Natural killer cell (primary cell): ENCODE data around the gene MCIDAS. TPM values are rescaled to one million over a fixed set of nuclear protein-coding genes. Genes with fewer than 3 reads are reported as not detected.

Experiments
- ATAC-seq, 3 donors: fragments of 150-1000 bp in 2 of 3; fragments of 200-7000 bp in 1 of 3; cut with Tn5 transposase; 1 replicate in 1 of 3; 2 replicates in 2 of 3; pipeline ENCODE4 v1.10.0; 2021; ENCODE audit warnings: mild to moderate bottlenecking in 2 of 3, moderate library complexity in 2 of 3
- DNase-seq, 2 donors: peaks; one replicate each; pipeline versions ENCODE4 v3.0.0 to v3.0.0-alpha.2; 2013 to 2021; ENCODE audit warnings: mixed read lengths in 1 of 2
- H3K27ac ChIP-seq: one replicate; pipeline ENCODE4 v1.5.1; 2013; ENCODE audit warnings: mild to moderate bottlenecking, low read length
- H3K27me3 ChIP-seq: one replicate; pipeline ENCODE4 v1.6.1; 2013; ENCODE audit warnings: low read length; ENCODE audit not compliant: control insufficient read depth, insufficient read depth
- H3K36me3 ChIP-seq: one replicate; pipeline ENCODE4 v1.6.1; 2013; ENCODE audit warnings: low read length; ENCODE audit not compliant: control insufficient read depth, insufficient read depth
- H3K4me1 ChIP-seq: one replicate; pipeline ENCODE4 v1.6.1; 2013; ENCODE audit warnings: low read length; ENCODE audit not compliant: control insufficient read depth, insufficient read depth
- H3K4me3 ChIP-seq: one replicate; pipeline ENCODE4 v1.5.1; 2013; ENCODE audit warnings: low read length
- H3K9me3 ChIP-seq: one replicate; pipeline ENCODE4 v1.6.1; 2013; ENCODE audit warnings: low read length; ENCODE audit not compliant: control insufficient read depth, insufficient read depth
- H3K27ac Mint-ChIP-seq, 2 donors: one replicate each; pipeline ENCODE4 v1.8.0; 2022; ENCODE audit warnings: mild to moderate bottlenecking in 2 of 2, mixed read lengths in 2 of 2, moderate library complexity in 1 of 2
- H3K27me3 Mint-ChIP-seq, 2 donors: one replicate each; pipeline ENCODE4 v1.8.0; 2022; ENCODE audit warnings: low read depth in 2 of 2, mixed read lengths in 2 of 2
- H3K36me3 Mint-ChIP-seq: one replicate; pipeline ENCODE4 v1.8.0; 2022; ENCODE audit warnings: mixed read lengths
- H3K4me1 Mint-ChIP-seq, 2 donors: one replicate each; pipeline ENCODE4 v1.8.0; 2022; ENCODE audit warnings: mixed read lengths in 2 of 2
- H3K4me3 Mint-ChIP-seq: one replicate; pipeline ENCODE4 v1.8.0; 2022; ENCODE audit warnings: mild to moderate bottlenecking, moderate library complexity, mixed read lengths
- H3K9me3 Mint-ChIP-seq, 2 donors: one replicate each; pipeline ENCODE4 v1.8.0; 2022; ENCODE audit warnings: mixed read lengths in 2 of 2
- CTCF ChIP-seq: fragments of 200-600 bp; IDR thresholded peaks from one replicate; pipeline ENCODE4 v1.8.0; 2022; ENCODE audit warnings: antibody characterized with exemption
- WGBS: methylation state at CpG from one replicate; pipeline ENCODE4 v1.1.7; 2013; ENCODE audit warnings: missing lambda C conversion rate; ENCODE audit not compliant: insufficient coverage; 5-methylcytosine and 5-hydroxymethylcytosine counted together
- intact Hi-C: fragments of 100-400 bp; cut with micrococcal nuclease; formaldehyde crosslinking; loops from one replicate; pipeline ENCODE4 v1.14.2; 2022
- total RNA-seq, 4 donors: library from RNA; stranded (reverse); fragments of 120-200 nt in 1 of 4; gene quantifications; one replicate each; pipeline versions ENCODE4 v1.2.3 to v1.2.4, GENCODE V29; 2013 to 2022

MCIDAS gene
- total RNA-seq, 3 donors from 2014 or later (not counting 1 experiment from before 2014, with no cell fraction given): not detected

- H3K9me3 ChIP-seq: peaks cover 3% of the 10 kb centered on the region
- peaks cover 52 to 61% of the 10 kb centered on the region in 2 donors for H3K27me3 Mint-ChIP-seq
- DNase-seq: no peak
- peaks cover 26 to 36% of the 10 kb centered on the region in 2 donors for H3K4me1 Mint-ChIP-seq
- no peak overlapping the region for H3K4me3 ChIP-seq
- intact Hi-C loops: loop anchor here (10.0 kb wide), 2 partner anchors 359 to 861 kb away; partner anchors contain the start of genes ARL15 and PLPP1
- H3K36me3 Mint-ChIP-seq: no peaks in the 10 kb centered on the region
- WGBS: 26% methylated on average over 7 of the region's 7 CpGs
- peaks cover 30% of the 10 kb centered on the region for H3K4me1 ChIP-seq
- H3K36me3 ChIP-seq: no peaks in the 10 kb centered on the region
- H3K27ac ChIP-seq: no peak overlapping the region
- H3K27ac Mint-ChIP-seq: no peak overlapping the region
- H3K4me3 Mint-ChIP-seq: peak overlapping the region; percentile 45
- no peak for TF ChIP-seq CTCF
- no peak for ATAC-seq
- H3K27me3 ChIP-seq: peaks cover 73% of the 10 kb centered on the region
- H3K9me3 Mint-ChIP-seq: no peaks in the 10 kb centered on the region
Observed at GRCh38 chr5:55175781-55176175, 51.3 kb downstream of the MCIDAS start.

- Mint-ChIP-seq H3K4me1 (peaks cover 26 to 36% of the 10 kb centered on the region in 2 donors), H3K27ac (peak overlapping the region; percentile 71 to 94), H3K4me3 (peak overlapping the region; percentile 86), H3K9me3 (no peaks in the 10 kb centered on the region), H3K27me3 (peaks cover 44 to 60% of the 10 kb centered on the region in 2 donors), H3K36me3 (no peaks in the 10 kb centered on the region)
- WGBS: 12% methylated on average over 6 of the region's 8 CpGs
- peak overlapping the region; percentile 32 for H3K4me3 ChIP-seq
- no peak overlapping the region for H3K27ac ChIP-seq
- intact Hi-C loops: loop anchor here (2.0 to 10.0 kb wide), 4 partner anchors 135 to 859 kb away; partner anchors contain the start of genes ARL15 and PLPP1
- peak in 1 of 3 donors; percentile 1 for ATAC-seq
- peaks cover 62% of the 10 kb centered on the region for H3K27me3 ChIP-seq
- DNase-seq: no peak
- H3K36me3 ChIP-seq: no peaks in the 10 kb centered on the region
- TF ChIP-seq CTCF: no peak
- peaks cover 30% of the 10 kb centered on the region for H3K4me1 ChIP-seq
- peaks cover 3% of the 10 kb centered on the region for H3K9me3 ChIP-seq
Observed at GRCh38 chr5:55173687-55174230, 53.4 kb downstream of the MCIDAS start.

DNA sequence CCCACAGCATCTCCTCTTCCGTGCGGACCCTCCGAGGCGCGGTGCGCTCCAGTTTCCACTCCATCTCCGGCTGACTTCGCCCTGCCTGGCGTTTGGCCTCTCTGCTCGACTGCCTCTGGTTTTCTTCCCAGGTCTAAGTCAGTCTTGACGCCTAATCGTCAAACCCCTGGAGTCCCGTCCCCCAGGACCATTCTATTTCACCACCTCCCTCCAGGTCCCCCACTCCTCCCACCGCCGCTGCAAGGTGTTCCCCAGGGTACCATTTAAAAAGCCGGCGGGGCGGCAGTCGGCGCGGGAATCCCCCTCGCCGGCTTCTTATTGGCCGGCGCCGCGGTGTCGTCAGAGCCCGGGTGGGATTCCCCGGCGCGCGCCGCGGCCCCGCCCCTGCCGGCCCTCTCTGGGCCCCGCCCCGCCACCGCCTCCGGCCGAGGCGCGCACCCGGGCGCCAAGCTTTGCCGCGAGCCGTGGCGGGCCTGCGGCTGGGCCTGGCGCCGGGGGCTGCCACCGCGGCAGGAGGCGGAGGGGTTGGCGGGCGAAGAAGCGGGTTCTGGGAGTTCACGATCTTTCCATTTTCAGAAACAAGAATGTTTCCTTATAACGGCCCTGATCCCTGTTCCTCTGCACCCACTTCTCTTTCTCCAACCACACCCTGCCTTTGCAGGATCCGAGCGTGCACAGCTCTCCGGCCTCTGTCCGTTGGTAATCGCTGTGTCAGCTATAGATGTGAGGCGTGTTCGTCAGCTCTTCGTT is 54.0 kb downstream of the MCIDAS start, which contains the start of gene CDC20B:
Gene CDC20B (minus strand): TSS at position 241 of the 750 bp plus-strand sequence. CDS start 177 bp downstream, at position 64.
- Histone ChIP-seq H3K27ac (peak within 1 kb of the TSS; percentile 20), H3K4me1 (peaks cover 30% of the 10 kb centered on the region), H3K36me3 (no peaks in the 10 kb centered on the region), H3K4me3 (peak within 1 kb of the TSS; percentile 51), H3K9me3 (peaks cover 3% of the 10 kb centered on the region), H3K27me3 (peaks cover 60% of the 10 kb centered on the region)
- Mint-ChIP-seq H3K4me3 (peak within 1 kb of the TSS; percentile 86), H3K36me3 (no peaks in the 10 kb centered on the region), H3K4me1 (peaks cover 26 to 36% of the 10 kb centered on the region in 2 donors), H3K9me3 (no peaks in the 10 kb centered on the region), H3K27ac (peak within 1 kb of the TSS; percentile 82 to 94), H3K27me3 (peaks cover 45 to 60% of the 10 kb centered on the region in 2 donors)
- DNase-seq (peak; percentile 84 to 91), ATAC-seq (peak; percentile 90 to 95 (median 93))
- WGBS: under 1% methylated on average over 69 of the region's 69 CpGs
- no peak for TF ChIP-seq CTCF
- intact Hi-C loops: loop anchor here (1.0 to 10.0 kb wide), 5 partner anchors 60 to 858 kb away; partner anchors contain the start of genes ARL15, CCNO and PLPP1
